ENCODE results near the gene SMIM33.
"Not testable (repeated sequence)": the region's sequence is repeated elsewhere in the genome, so short reads cannot be mapped to it uniquely, and the experiment has no call there.

GRCh38 chr5:139504722-139505121 is 33.9 kb downstream of the SMIM33 start:
- TF ChIP-seq POLR2A (IDR thresholded peaks at IDR 0.05); CTCF (IDR thresholded peaks at IDR 0.05); POLR2AphosphoS5 (IDR thresholded peaks at IDR 0.05); EP300 (IDR thresholded peaks at IDR 0.05; ENCODE audit: low read depth): not testable (repeated sequence)
